Suprapubic skin (tissue), 4 donors: ENCODE results near the gene PRDM1. TPM values are rescaled to one million over a fixed set of nuclear protein-coding genes. Genes with fewer than 3 reads are reported as not detected.

ENCODE experiments used
- DNase-seq, 2 donors: peaks; one replicate each; pipeline ENCODE4 v3.0.0-alpha.2; 2019; ENCODE audit warnings: low spot score in 2 of 2
- H3K27ac ChIP-seq: fragments of 200-600 bp; sonication (generic); one replicate; pipeline ENCODE4 v1.5.1; 2019
- H3K27me3 ChIP-seq: fragments of 200-600 bp; sonication (generic); one replicate; pipeline ENCODE4 v1.5.1; 2019
- H3K36me3 ChIP-seq: fragments of 200-600 bp; sonication (generic); one replicate; pipeline ENCODE4 v1.5.1; 2019
- H3K4me1 ChIP-seq: fragments of 200-600 bp; sonication (generic); one replicate; pipeline ENCODE4 v1.5.1; 2019
- H3K4me3 ChIP-seq: fragments of 200-600 bp; sonication (generic); one replicate; pipeline ENCODE4 v1.5.1; 2019; ENCODE audit warnings: mild to moderate bottlenecking
- H3K9me3 ChIP-seq: fragments of 200-600 bp; sonication (generic); one replicate; pipeline ENCODE4 v1.5.1; 2019
- EP300 ChIP-seq: sonication (generic); formaldehyde crosslinking; IDR thresholded peaks from one replicate; pipeline ENCODE4 v1.6.1; 2017; ENCODE audit warnings: antibody characterized with exemption
- POLR2A ChIP-seq, 2 donors: fragments of 450-650 bp; IDR thresholded peaks; one replicate each; pipeline ENCODE4 v1.6.1; 2017; ENCODE audit warnings: antibody characterized with exemption in 2 of 2, mild to moderate bottlenecking in 2 of 2, moderate library complexity in 2 of 2
- POLR2AphosphoS5 ChIP-seq, 3 donors: sonication (generic); formaldehyde crosslinking; IDR thresholded peaks; one replicate each; pipeline ENCODE4 v1.6.1; 2017; ENCODE audit warnings: antibody characterized with exemption in 3 of 3
- WGBS: methylation state at CpG from one replicate; pipeline ENCODE4 v1.1.5; 2018; 5-methylcytosine and 5-hydroxymethylcytosine counted together
- total RNA-seq, 4 donors: library from RNA; depleted of rRNA; stranded (reverse); fragments of >200 nt; gene quantifications; one replicate each; pipeline ENCODE4 v1.1.0, GENCODE V29; 2016
- TF ChIP-seq, protein P1 (sequence below), 2 donors: fragments of 200-600 bp in 1 of 2; fragments of 450-650 bp in 1 of 2; sonication (generic) in 1 of 2; IDR thresholded peaks; one replicate each; pipeline ENCODE4 v1.5.1; 2016 to 2019; ENCODE audit warnings: antibody characterized with exemption in 2 of 2, mild to moderate bottlenecking in 1 of 2, moderate library complexity in 1 of 2

PRDM1 gene
- total RNA-seq, 4 donors from 2014 or later = 10.9 to 47.7 (median 27.8) TPM

DNA sequence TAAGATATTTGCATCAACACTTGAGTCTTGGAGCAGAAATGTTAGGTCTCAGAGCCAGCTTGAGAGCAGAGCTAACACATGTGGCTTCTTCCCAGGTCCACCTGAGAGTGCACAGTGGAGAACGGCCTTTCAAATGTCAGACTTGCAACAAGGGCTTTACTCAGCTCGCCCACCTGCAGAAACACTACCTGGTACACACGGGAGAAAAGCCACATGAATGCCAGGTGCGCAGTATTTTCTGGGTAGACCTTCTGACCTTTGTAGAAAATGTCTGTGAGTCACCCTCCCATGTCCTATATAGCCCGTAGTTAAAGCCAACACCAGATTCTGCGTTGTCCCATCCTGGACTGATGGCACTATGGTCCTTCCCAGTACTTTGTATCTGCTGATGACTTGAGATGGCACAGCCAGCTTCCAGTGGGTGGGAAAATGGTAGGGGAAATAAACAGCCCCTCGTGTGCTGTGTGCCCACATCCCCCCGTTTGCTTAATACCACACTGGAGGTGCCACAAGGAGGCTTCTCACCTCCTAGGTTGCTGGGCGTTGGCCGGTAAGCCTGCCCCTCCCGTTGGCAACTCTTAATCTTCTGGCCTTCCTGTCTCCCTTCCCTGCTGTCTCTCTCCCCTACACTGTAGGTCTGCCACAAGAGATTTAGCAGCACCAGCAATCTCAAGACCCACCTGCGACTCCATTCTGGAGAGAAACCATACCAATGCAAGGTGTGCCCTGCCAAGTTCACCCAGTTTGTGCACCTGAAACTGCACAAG lies 20.3 kb downstream of the PRDM1 start:
- no peak for TF ChIP-seq POLR2A (IDR thresholded peaks at IDR 0.05)
- TF ChIP-seq EP300 = no peak
- TF ChIP-seq, protein P1, sequence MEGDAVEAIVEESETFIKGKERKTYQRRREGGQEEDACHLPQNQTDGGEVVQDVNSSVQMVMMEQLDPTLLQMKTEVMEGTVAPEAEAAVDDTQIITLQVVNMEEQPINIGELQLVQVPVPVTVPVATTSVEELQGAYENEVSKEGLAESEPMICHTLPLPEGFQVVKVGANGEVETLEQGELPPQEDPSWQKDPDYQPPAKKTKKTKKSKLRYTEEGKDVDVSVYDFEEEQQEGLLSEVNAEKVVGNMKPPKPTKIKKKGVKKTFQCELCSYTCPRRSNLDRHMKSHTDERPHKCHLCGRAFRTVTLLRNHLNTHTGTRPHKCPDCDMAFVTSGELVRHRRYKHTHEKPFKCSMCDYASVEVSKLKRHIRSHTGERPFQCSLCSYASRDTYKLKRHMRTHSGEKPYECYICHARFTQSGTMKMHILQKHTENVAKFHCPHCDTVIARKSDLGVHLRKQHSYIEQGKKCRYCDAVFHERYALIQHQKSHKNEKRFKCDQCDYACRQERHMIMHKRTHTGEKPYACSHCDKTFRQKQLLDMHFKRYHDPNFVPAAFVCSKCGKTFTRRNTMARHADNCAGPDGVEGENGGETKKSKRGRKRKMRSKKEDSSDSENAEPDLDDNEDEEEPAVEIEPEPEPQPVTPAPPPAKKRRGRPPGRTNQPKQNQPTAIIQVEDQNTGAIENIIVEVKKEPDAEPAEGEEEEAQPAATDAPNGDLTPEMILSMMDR (IDR thresholded peaks at IDR 0.05) = no peak
- TF ChIP-seq POLR2AphosphoS5 (IDR thresholded peaks at IDR 0.05) = no peak
- Histone ChIP-seq H3K27me3 (no peaks in the 10 kb centered on the region), H3K4me3 (no peak overlapping the region), H3K9me3 (no peaks in the 10 kb centered on the region), H3K27ac (no peak overlapping the region), H3K36me3 (peaks cover 21% of the 10 kb centered on the region), H3K4me1 (peaks cover 15% of the 10 kb centered on the region)
- WGBS = 86% methylated on average over 12 of the region's 12 CpGs
- DNase-seq = no peak

DNA sequence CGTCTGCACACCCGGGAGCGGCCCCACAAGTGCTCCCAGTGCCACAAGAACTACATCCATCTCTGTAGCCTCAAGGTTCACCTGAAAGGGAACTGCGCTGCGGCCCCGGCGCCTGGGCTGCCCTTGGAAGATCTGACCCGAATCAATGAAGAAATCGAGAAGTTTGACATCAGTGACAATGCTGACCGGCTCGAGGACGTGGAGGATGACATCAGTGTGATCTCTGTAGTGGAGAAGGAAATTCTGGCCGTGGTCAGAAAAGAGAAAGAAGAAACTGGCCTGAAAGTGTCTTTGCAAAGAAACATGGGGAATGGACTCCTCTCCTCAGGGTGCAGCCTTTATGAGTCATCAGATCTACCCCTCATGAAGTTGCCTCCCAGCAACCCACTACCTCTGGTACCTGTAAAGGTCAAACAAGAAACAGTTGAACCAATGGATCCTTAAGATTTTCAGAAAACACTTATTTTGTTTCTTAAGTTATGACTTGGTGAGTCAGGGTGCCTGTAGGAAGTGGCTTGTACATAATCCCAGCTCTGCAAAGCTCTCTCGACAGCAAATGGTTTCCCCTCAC lies 21.0 kb downstream of the PRDM1 start:
- no peak overlapping the region for H3K27ac ChIP-seq
- no peaks in the 10 kb centered on the region for H3K9me3 ChIP-seq
- peaks cover 21% of the 10 kb centered on the region for H3K36me3 ChIP-seq
- H3K27me3 ChIP-seq = no peaks in the 10 kb centered on the region
- peaks cover 9% of the 10 kb centered on the region for H3K4me1 ChIP-seq
- TF ChIP-seq POLR2AphosphoS5 (IDR thresholded peaks at IDR 0.05) (no peak), POLR2A (IDR thresholded peaks at IDR 0.05) (no peak), EP300 (no peak)
- TF ChIP-seq, protein P1 (IDR thresholded peaks at IDR 0.05) = no peak
- no peak overlapping the region for H3K4me3 ChIP-seq
- DNase-seq = no peak
- 88% methylated on average over 14 of the region's 14 CpGs for WGBS

DNA sequence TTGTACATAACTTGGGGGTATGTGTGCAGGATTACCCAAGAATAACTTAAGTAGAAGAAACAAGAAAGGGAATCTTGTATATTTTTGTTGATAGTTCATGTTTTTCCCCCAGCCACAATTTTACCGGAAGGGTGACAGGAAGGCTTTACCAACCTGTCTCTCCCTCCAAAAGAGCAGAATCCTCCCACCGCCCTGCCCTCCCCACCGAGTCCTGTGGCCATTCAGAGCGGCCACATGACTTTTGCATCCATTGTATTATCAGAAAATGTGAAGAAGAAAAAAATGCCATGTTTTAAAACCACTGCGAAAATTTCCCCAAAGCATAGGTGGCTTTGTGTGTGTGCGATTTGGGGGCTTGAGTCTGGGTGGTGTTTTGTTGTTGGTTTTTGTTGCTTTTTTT lies 22.0 kb downstream of the PRDM1 start:
- 97% methylated on average over 6 of the region's 6 CpGs for WGBS
- H3K36me3 ChIP-seq = peaks cover 21% of the 10 kb centered on the region
- TF ChIP-seq, protein P1 (IDR thresholded peaks at IDR 0.05) = no peak
- no peak for TF ChIP-seq EP300
- TF ChIP-seq POLR2AphosphoS5 (IDR thresholded peaks at IDR 0.05) = no peak
- no peak for TF ChIP-seq POLR2A (IDR thresholded peaks at IDR 0.05)
- no peaks in the 10 kb centered on the region for H3K9me3 ChIP-seq
- H3K4me3 ChIP-seq = no peak overlapping the region
- no peaks in the 10 kb centered on the region for H3K27me3 ChIP-seq
- no peak for DNase-seq
- peaks cover 4% of the 10 kb centered on the region for H3K4me1 ChIP-seq
- no peak overlapping the region for H3K27ac ChIP-seq

DNA sequence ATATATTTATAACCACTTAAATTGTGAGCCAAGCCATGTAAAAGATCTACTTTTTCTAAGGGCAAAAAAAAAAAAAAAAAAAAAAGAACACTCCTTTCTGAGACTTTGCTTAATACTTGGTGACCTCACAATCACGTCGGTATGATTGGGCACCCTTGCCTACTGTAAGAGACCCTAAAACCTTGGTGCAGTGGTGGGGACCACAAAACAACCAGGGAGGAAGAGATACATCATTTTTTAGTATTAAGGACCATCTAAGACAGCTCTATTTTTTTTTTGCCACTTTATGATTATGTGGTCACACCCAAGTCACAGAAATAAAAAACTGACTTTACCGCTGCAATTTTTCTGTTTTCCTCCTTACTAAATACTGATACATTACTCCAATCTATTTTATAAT lies 22.9 kb downstream of the PRDM1 start:
- Histone ChIP-seq H3K27ac (no peak overlapping the region), H3K27me3 (no peaks in the 10 kb centered on the region), H3K36me3 (peaks cover 21% of the 10 kb centered on the region), H3K4me3 (no peak overlapping the region), H3K9me3 (no peaks in the 10 kb centered on the region), H3K4me1 (no peaks in the 10 kb centered on the region)
- no peak for TF ChIP-seq POLR2AphosphoS5 (IDR thresholded peaks at IDR 0.05)
- no peak for TF ChIP-seq POLR2A (IDR thresholded peaks at IDR 0.05)
- TF ChIP-seq, protein P1 (IDR thresholded peaks at IDR 0.05) = no peak
- TF ChIP-seq EP300 = no peak
- no peak for DNase-seq
- 93% methylated on average over 3 of the region's 3 CpGs for WGBS

DNA sequence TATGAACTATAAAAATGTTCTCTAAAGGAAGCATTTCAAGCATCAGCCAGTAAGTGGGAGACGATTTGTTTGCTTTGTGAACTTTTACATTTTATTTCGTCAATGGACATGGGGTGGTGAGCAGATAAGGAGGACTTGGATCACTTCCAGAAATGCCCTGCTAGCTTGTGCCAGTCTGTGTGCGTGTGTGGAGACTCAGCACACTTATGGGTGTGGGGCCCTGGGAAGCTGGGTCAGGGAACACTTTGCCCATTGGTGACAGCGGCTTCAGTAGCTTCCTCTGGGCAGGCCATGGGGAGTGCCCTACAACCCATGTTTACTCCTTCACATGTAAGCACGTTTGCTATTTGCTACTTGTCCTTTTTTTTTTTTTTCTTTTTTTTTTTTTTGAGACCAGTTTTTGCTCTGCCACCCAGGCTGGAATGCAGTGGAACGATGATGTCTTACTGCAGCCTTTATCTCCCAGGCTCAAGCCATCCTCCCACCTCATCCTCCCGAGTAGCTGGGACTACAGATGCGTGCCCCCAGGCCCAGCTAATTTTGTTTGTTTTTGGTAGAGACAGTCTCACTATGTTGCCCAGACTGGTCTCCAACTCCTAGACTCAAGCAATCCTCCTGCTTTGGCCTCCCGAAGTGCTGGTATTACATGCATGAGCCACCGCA lies 24.2 kb downstream of the PRDM1 start:
- Histone ChIP-seq H3K4me3 (no peak overlapping the region), H3K9me3 (no peaks in the 10 kb centered on the region), H3K27ac (no peak overlapping the region), H3K27me3 (no peaks in the 10 kb centered on the region), H3K36me3 (peaks cover 16% of the 10 kb centered on the region), H3K4me1 (no peaks in the 10 kb centered on the region)
- WGBS = 86% methylated on average over 9 of the region's 10 CpGs
- DNase-seq = no peak
- TF ChIP-seq EP300 (no peak), POLR2A (IDR thresholded peaks at IDR 0.05) (no peak), POLR2AphosphoS5 (IDR thresholded peaks at IDR 0.05) (no peak)
- TF ChIP-seq, protein P1 (IDR thresholded peaks at IDR 0.05) = no peak
